Ovary (tissue), 9 donors: ENCODE results near the gene PRKG1. TPM values are rescaled to one million over a fixed set of nuclear protein-coding genes. Genes with fewer than 3 reads are reported as not detected.

Experiments
- DNase-seq, 5 donors: peaks; one replicate each; pipeline ENCODE4 v3.0.0-alpha.2; 2019 to 2020
- H3K27ac ChIP-seq, 2 donors: fragments of 200-600 bp; one replicate each; pipeline versions ENCODE4 v1.5.1 to v1.8.0; 2019 to 2022
- H3K27me3 ChIP-seq: fragments of 200-600 bp; one replicate; pipeline ENCODE4 v1.8.0; 2022
- H3K36me3 ChIP-seq: fragments of 200-600 bp; sonication (generic); one replicate; pipeline ENCODE4 v1.5.1; 2019
- H3K4me1 ChIP-seq: one replicate; pipeline ENCODE4 v1.8.1; 2013; ENCODE audit warnings: mild to moderate bottlenecking, moderate library complexity; ENCODE audit not compliant: insufficient read depth
- H3K4me3 ChIP-seq: fragments of 200-600 bp; sonication (generic); one replicate; pipeline ENCODE4 v1.5.1; 2017
- H3K9me3 ChIP-seq, 2 donors: fragments of 200-600 bp in 1 of 2; sonication (generic) in 1 of 2; one replicate each; pipeline versions ENCODE4 v1.5.1 to v1.8.1; 2013 to 2019; ENCODE audit warnings: mild to moderate bottlenecking in 1 of 2, moderate library complexity in 1 of 2
- EP300 ChIP-seq: sonication (generic); formaldehyde crosslinking; IDR thresholded peaks from one replicate; pipeline ENCODE4 v1.6.1; 2017; ENCODE audit warnings: antibody characterized with exemption
- POLR2A ChIP-seq: fragments of 450-650 bp; IDR thresholded peaks from one replicate; pipeline ENCODE4 v1.6.1; 2017; ENCODE audit warnings: antibody characterized with exemption, mild to moderate bottlenecking, moderate library complexity
- WGBS, 3 donors: extraction: QIAGEN DNeasy Blood & Tissue Kit in 1 of 3; methylation state at CpG; one replicate each; pipeline versions ENCODE4 v1.1.5 to v1.1.7; 2013 to 2017; 5-methylcytosine and 5-hydroxymethylcytosine counted together
- intact Hi-C, 4 donors: fragments of 100-400 bp; cut with DNase I; formaldehyde crosslinking; loops; one replicate each; pipeline versions ENCODE4 v1.11.0 to v1.15.1; 2022 to 2023
- polyA plus RNA-seq, 2 donors: library from polyadenylated mRNA; stranded (reverse); fragments of 200-250 nt in 1 of 2; fragments of 350-450 nt in 1 of 2; fragmentation: Illumina TruSeq in 1 of 2; extraction: RNeasy Lipid Tissue Mini Kit (QIAGEN cat#74804) in 1 of 2; gene quantifications; one replicate each; pipeline ENCODE4 v1.2.3, GENCODE V29; 2013 to 2014
- total RNA-seq, 7 donors: library from RNA; depleted of rRNA in 2 of 7; stranded (reverse); fragments of >200 nt in 2 of 7; fragmentation: NEBNext Ultra II Directional in 3 of 7; extraction: Animal tissue kit (Norgen Biotek cat#: 25700) in 3 of 7; gene quantifications; one replicate each; pipeline versions ENCODE4 v1.1.0 to v1.2.4, GENCODE V29; 2016 to 2023
- TF ChIP-seq, protein P1 (sequence below), 3 donors: fragments of 450-650 bp in 2 of 3; fragments of 200-600 bp in 1 of 3; IDR thresholded peaks; one replicate each; pipeline versions ENCODE4 v1.5.1 to v1.8.0; 2016 to 2022; ENCODE audit warnings: antibody characterized with exemption in 3 of 3, mild to moderate bottlenecking in 1 of 3
- donor health status: DM: no; HTN: no; CAD: no; lungs with moderate emphysema.
- donor health status: DM: no; HTN: no; CAD: no.
- donor health status: Bipolar disorder and iron deficiency.
- donor health status: DM: yes; HTN: yes; CAD: no.
- donor health status: DM: no; HTN: no; CAD: no.
- donor health status: DM: yes; HTN: yes; CAD: no.

The PRKG1 gene
- total and polyA plus RNA-seq, 9 donors: 2.8 to 21.1 (median 15.7) TPM

GRCh38 chr10:51366044-51366443 is 291.8 kb downstream of the PRKG1 start:
- H3K27ac ChIP-seq: no peak overlapping the region

GRCh38 chr10:51367127-51367526 is 292.8 kb downstream of the PRKG1 start:
- no peak for TF ChIP-seq POLR2A
- 3 to 13% (median 5%) methylated on average over 4 of the region's 4 CpGs for WGBS, 3 donors
- H3K36me3 ChIP-seq: no peaks in the 10 kb centered on the region
- no peaks in the 10 kb centered on the region for H3K27me3 ChIP-seq
- no peak overlapping the region for H3K27ac ChIP-seq
- DNase-seq: no peak
- H3K9me3 ChIP-seq: no peaks in the 10 kb centered on the region
- H3K4me3 ChIP-seq: peak overlapping the region; percentile 12
- no peaks in the 10 kb centered on the region for H3K4me1 ChIP-seq
- intact Hi-C loops: no loop called here

More at GRCh38 chr10:51366044-51366443, 291.8 kb downstream of the PRKG1 start:
- H3K4me3 ChIP-seq: no peak overlapping the region
- intact Hi-C loops: no loop called here
- 70 to 92% (median 78%) methylated on average over 1 of the region's 1 CpG for WGBS, 3 donors
- H3K4me1 ChIP-seq: no peaks in the 10 kb centered on the region
- TF ChIP-seq EP300 (no peak), POLR2A (no peak)
- TF ChIP-seq, protein P1, sequence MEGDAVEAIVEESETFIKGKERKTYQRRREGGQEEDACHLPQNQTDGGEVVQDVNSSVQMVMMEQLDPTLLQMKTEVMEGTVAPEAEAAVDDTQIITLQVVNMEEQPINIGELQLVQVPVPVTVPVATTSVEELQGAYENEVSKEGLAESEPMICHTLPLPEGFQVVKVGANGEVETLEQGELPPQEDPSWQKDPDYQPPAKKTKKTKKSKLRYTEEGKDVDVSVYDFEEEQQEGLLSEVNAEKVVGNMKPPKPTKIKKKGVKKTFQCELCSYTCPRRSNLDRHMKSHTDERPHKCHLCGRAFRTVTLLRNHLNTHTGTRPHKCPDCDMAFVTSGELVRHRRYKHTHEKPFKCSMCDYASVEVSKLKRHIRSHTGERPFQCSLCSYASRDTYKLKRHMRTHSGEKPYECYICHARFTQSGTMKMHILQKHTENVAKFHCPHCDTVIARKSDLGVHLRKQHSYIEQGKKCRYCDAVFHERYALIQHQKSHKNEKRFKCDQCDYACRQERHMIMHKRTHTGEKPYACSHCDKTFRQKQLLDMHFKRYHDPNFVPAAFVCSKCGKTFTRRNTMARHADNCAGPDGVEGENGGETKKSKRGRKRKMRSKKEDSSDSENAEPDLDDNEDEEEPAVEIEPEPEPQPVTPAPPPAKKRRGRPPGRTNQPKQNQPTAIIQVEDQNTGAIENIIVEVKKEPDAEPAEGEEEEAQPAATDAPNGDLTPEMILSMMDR (IDR thresholded peaks at IDR 0.05): no peak
- H3K9me3 ChIP-seq: no peaks in the 10 kb centered on the region
- H3K27me3 ChIP-seq: no peaks in the 10 kb centered on the region
- no peaks in the 10 kb centered on the region for H3K36me3 ChIP-seq
- DNase-seq: peak in 1 of 5 donors; percentile 23

- TF ChIP-seq EP300 (no peak), POLR2A (no peak)
- TF ChIP-seq, protein P1 (IDR thresholded peaks at IDR 0.05): no peak
- H3K27me3 ChIP-seq: no peaks in the 10 kb centered on the region
- H3K4me1 ChIP-seq: no peaks in the 10 kb centered on the region
- no peak overlapping the region for H3K4me3 ChIP-seq
- no peak overlapping the region for H3K27ac ChIP-seq
- 63 to 67% (median 63%) methylated on average over 1 of the region's 1 CpG for WGBS, 3 donors
- intact Hi-C loops: no loop called here
- DNase-seq: no peak
- H3K36me3 ChIP-seq: no peaks in the 10 kb centered on the region
- no peaks in the 10 kb centered on the region for H3K9me3 ChIP-seq
These were observed 293.4 kb downstream of the PRKG1 start for GRCh38 chr10:51367694-51368093.

DNA sequence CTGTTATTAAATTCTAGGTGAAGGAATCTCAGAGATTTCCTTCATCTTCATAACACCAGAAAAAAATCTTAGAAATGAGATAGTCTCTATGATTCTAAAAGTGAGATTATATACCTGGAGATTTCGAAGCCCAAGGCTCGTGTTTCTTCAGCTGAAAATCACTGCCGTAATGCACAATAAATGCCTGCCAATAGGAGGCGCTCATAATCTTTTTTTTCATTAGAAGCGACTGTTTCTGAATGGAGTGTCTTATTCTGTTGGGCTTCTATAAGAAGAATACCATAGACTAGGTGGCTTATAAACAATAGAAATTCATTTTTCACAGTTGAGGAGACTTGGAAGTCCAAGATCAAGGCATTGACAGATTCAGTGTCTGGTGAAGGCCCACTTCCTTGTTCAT is 294.7 kb downstream of the PRKG1 start:
- WGBS, 3 donors: 91 to 92% (median 92%) methylated on average over 5 of the region's 5 CpGs
- Histone ChIP-seq H3K27me3 (no peaks in the 10 kb centered on the region), H3K36me3 (no peaks in the 10 kb centered on the region), H3K4me3 (no peak overlapping the region), H3K4me1 (no peaks in the 10 kb centered on the region), H3K9me3 (no peaks in the 10 kb centered on the region), H3K27ac (no peak overlapping the region)
- TF ChIP-seq EP300: no peak
- no peak for TF ChIP-seq POLR2A
- TF ChIP-seq, protein P1 (IDR thresholded peaks at IDR 0.05): no peak
- DNase-seq: no peak
- intact Hi-C loops: no loop called here

GRCh38 chr10:51369903-51370302 is 295.6 kb downstream of the PRKG1 start:
- H3K27ac ChIP-seq: no peak overlapping the region
- 85 to 86% (median 86%) methylated on average over 2 of the region's 2 CpGs for WGBS, 3 donors
- no peaks in the 10 kb centered on the region for H3K9me3 ChIP-seq
- TF ChIP-seq EP300 (no peak), POLR2A (no peak)
- TF ChIP-seq, protein P1 (IDR thresholded peaks at IDR 0.05): no peak
- no peaks in the 10 kb centered on the region for H3K36me3 ChIP-seq
- H3K27me3 ChIP-seq: no peaks in the 10 kb centered on the region
- no peak for DNase-seq
- H3K4me3 ChIP-seq: no peak overlapping the region
- H3K4me1 ChIP-seq: no peaks in the 10 kb centered on the region
- intact Hi-C loops: no loop called here
